SH-SY5Y (cell line): ENCODE data around the gene SEMA4A.

Experiments used
- GATA2 ChIP-seq: IDR thresholded peaks from 2 replicates; pipeline ENCODE4 v1.6.1; 2011; ENCODE audit warnings: mild to moderate bottlenecking, low read depth, low read length
- GATA3 ChIP-seq: IDR thresholded peaks from 2 replicates; pipeline ENCODE4 v1.6.1; 2011; ENCODE audit warnings: low read depth, mild to moderate bottlenecking, low read length, moderate library complexity

GRCh38 chr1:156118177-156118868 is 35.1 kb upstream of the SEMA4A start:
- TF ChIP-seq GATA2 (no peak), GATA3 (no peak)
